OCI-LY3 (cell line): ENCODE results near the gene PTGES3L.

ENCODE experiments used
- CTCF ChIP-seq: fragments of 200-600, 300-600 bp; sonication (generic); IDR thresholded peaks from 2 replicates; pipeline ENCODE4 v1.5.1; 2014; ENCODE audit warnings: antibody characterized with exemption, low read length, low read depth
- EZH2phosphoT487 ChIP-seq: fragments of 200-600 bp; shearing (Covaris generic); IDR thresholded peaks from 2 replicates; pipeline ENCODE4 v1.6.1; 2018; ENCODE audit warnings: antibody characterized with exemption, mixed run types, low read depth

GRCh38 chr17:43020789-43021740, 41.2 kb upstream of the PTGES3L start:
- TF ChIP-seq CTCF (no peak), EZH2phosphoT487 (no peak)
